ENCODE measurements around the gene TAF6.

TAF6 gene

GRCh38 chr7:100091411-100092181, 27.6 kb downstream of the TAF6 start:
- DNase-seq, result no peak

GRCh38 chr7:100090527-100091410, 28.4 kb downstream of the TAF6 start:
- no peak for DNase-seq

GRCh38 chr7:100089458-100090196, 29.5 kb downstream of the TAF6 start:
- no peak for DNase-seq

- DNase-seq, result peak; percentile 42
Observed at GRCh38 chr7:100088621-100089457, 30.3 kb downstream of the TAF6 start, which contains the start of gene COPS6. Gene COPS6 (plus strand): TSS chr7:100088969. CDS start chr7:100088991, 22 bp downstream.

- DNase-seq, result no peak
Observed at GRCh38 chr7:100088095-100088620, 31.0 kb downstream of the TAF6 start.

- no peak for DNase-seq
Observed at GRCh38 chr7:100087055-100087750, 32.0 kb downstream of the TAF6 start.

- DNase-seq, result no peak
Observed at GRCh38 chr7:100085515-100085914, 33.6 kb downstream of the TAF6 start.

- no peak for DNase-seq
Observed at GRCh38 chr7:100082978-100083377, 36.2 kb downstream of the TAF6 start.

- peak; percentile 98 for DNase-seq
Observed at GRCh38 chr7:100081535-100082102, 37.5 kb downstream of the TAF6 start, which contains the start of gene ZNF3. Gene ZNF3 (minus strand): TSS chr7:100081723. CDS start chr7:100077357, 4,366 bp downstream.

GRCh38 chr7:100080907-100081534, 38.1 kb downstream of the TAF6 start:
- peak; percentile 12 for DNase-seq

GRCh38 chr7:100079024-100079560, 40.1 kb downstream of the TAF6 start:
- DNase-seq, result no peak

- no peak for DNase-seq
Observed at GRCh38 chr7:100077205-100077604, 42.0 kb downstream of the TAF6 start.

- no peak for DNase-seq
Observed at GRCh38 chr7:100075418-100075817, 43.7 kb downstream of the TAF6 start.

- no peak for DNase-seq
Observed at GRCh38 chr7:100074841-100075240, 44.3 kb downstream of the TAF6 start.

- no peak for DNase-seq
Observed at GRCh38 chr7:100072462-100072861, 46.7 kb downstream of the TAF6 start.

GRCh38 chr7:100071018-100071723, 48.0 kb downstream of the TAF6 start:
- DNase-seq, result no peak

- DNase-seq, result no peak
Observed at GRCh38 chr7:100069991-100070390, 49.2 kb downstream of the TAF6 start.

GRCh38 chr7:100066953-100067352, 52.2 kb downstream of the TAF6 start:
- DNase-seq, result no peak

- no peak for DNase-seq
Observed at GRCh38 chr7:100065452-100066186, 53.5 kb downstream of the TAF6 start.

Data from NCI-H1694 (cell line).